GM19372 (cell line): ENCODE measurements around the gene CHD9NB.
A peak's percentile ranks its signal among the peaks of the same experiment; 100 is the strongest.

Experiments used
- ATAC-seq: cut with Tn5 transposase; IDR thresholded peaks from one replicate; pipeline ENCODE4 v1.9.1; 2021; ENCODE audit warnings: mild to moderate bottlenecking, low read depth, moderate library complexity; ENCODE audit not compliant: unreplicated experiment

The CHD9NB gene

DNA sequence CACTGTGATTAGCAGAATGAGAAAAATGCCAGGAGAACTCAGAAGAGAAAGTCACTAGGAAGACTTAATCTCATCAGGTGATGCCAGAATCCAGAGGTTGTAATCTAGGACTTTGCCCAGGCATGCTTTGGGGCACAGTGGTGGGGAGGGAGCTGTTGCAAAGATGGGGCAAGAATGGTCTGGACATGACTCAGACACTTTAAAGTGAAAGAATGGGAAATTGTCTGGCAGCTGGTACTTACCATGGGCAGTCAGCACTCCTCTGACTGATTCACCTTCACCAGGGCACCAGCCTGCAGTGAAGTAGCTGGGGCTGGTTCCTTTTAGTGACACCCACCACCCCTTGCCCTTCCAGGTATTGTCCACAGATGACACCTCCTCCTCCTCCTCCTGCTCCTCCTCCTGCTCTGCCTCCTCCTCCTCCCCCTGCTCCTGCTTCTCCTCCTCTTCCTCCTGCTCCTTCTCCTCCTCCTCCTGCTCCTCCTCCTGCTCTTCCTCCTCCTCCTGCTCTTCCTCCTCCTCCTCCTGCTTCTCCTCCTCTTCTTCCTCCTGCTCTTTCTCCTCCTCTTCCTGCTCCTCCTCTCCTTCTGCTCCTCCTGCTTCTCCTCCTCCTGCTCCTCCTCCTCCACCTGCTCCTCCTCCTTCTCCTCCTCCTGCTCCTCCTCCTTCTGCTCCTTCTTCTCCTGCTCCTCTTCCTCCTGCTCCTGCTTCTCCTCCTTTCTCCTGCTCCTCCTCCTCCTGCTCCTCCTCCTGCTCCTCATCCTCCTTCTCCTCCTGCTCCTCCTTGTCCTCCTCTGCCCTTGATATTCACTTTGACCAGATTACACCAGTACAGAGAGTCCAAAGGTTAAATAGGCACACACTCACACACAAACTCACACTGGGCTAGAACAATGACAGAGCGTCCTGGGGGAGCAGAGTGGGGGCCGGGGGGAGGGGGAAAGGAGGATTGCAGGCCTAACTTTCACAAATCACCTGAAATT, at the start of gene CHD9NB:
TSS of gene CHD9NB (minus strand) at position 379 of the 983 bp plus-strand sequence. CDS start 8,739 bp downstream, outside the sequence.
- ATAC-seq: no peak

GRCh38 chr16:53100889-53101288, 48.2 kb upstream of the CHD9NB start:
- ATAC-seq: no peak

DNA sequence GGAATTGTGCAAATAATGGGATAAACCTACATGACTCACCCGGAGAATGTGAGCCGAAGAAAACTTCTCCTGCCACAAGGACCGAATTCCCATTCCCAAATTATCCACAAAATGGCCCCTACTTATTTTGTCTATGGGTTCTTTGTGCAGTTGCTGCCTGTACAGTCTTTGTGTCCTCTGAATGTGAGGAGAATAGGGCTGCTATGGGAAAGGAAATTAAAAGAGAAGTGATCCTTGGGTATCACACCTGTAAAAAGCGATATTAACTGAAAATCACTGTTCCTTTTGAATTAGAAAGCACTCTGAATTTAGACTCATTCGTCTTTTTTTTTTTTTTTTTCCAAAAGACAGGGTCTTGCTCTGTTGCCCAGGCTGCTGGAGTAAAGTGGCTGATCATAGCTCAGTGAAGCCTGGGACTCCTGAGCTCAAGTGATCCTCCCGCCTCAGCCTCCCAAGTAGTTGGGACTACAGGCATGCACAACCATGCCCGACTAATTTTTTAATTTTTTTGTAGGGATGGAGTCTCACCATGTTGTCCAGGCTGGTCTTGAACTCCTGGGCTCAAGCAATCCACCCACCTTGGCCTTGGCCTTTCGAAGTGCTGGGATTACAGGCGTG, 47.5 kb upstream of the CHD9NB start:
- ATAC-seq: no peak

DNA sequence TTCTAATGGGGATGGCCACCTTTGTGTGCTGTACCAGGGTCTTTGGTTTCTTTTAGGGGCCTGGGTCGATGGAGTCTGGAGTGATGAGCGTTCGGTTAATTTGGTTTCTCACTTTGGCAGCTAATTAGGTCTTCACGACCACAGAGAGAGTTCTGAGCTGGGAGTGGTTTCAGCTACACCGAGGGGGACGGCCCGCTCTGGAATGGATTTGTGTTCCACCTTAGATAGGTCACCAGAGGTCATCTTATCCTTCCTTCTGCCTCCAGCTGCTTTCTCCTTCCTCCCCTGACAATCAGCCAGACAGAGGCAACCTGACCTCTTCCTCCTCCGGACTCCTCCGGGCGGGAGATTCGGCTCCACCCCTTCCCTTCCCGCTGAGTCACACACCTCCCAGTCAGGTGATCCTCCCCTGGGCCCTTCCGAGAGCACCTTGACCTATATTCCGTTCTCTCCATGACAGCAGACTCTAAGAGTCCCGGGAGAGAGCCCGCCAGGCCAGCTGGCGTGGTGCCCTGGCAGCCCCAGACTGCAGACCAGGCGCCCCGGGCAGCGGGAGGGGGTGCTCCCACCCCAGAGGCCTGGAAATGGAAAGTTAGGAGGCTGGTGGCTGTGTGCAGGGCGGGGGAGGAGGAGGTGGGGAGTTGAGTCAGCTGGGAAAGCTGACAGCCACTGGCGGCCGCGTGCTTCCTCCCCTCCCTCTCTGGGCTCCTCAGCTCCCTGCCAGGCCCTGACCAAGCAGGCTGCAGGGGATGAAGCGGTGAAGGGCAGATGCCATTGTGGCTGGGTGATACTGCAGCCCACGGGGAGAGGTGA, 46.8 kb upstream of the CHD9NB start:
- peak; percentile 43 for ATAC-seq

DNA sequence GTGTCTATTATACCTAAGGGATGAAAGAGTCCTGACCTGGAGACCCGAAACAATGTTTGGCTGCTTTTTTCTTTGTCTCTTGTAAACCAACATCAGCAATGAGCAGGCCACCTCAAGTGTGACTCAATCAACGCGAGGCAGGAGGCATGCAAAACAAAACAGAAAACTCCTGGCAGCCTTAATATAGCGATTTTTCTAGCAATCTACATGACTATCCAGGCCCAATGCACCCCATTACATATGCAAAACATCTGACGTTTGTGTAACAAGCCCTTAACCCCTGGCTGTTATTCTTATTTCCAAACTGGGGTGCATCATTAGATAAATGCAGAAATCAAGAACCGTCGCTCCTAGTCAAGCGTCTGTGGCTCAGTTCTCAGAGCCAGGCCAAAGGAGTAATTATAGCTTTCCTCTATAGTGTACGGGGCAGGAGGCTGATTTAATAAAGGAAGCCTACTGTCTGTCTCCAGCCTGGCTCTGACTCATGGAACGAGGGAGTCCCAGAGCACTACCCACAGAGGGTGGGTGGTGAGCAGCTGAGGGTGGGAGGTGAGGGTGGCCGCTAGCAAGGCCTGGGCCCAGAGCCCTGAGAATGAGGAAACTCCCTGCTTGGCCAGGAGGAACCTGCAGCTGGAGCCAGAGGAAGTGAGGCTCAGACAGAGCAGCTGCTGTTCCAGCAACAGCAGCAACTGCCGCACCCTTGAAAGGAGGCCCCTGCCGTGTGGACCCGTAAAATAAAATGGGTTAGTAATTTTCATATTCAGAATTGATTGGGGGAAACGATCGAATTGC, 46.0 kb upstream of the CHD9NB start:
- ATAC-seq: peak; percentile 54

DNA sequence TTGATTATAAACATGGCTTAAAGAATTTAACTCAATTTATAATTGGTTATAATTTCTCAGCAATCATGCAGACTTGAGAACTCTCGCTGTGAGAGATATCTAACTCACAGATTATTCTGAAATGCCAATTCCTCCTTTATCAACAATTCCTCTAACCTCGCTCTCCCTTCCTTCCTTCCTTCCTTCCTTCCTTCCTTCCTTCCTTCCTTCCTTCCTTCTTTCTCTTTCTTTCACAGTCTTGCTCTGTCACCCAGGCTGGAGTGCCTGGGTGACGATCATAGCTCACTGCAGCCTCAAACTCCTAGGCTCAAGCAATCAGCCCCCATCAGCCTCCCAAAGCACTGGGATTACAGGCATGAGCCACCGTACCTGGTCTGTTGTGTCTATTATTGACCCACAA, 44.5 kb upstream of the CHD9NB start:
- ATAC-seq: no peak

DNA sequence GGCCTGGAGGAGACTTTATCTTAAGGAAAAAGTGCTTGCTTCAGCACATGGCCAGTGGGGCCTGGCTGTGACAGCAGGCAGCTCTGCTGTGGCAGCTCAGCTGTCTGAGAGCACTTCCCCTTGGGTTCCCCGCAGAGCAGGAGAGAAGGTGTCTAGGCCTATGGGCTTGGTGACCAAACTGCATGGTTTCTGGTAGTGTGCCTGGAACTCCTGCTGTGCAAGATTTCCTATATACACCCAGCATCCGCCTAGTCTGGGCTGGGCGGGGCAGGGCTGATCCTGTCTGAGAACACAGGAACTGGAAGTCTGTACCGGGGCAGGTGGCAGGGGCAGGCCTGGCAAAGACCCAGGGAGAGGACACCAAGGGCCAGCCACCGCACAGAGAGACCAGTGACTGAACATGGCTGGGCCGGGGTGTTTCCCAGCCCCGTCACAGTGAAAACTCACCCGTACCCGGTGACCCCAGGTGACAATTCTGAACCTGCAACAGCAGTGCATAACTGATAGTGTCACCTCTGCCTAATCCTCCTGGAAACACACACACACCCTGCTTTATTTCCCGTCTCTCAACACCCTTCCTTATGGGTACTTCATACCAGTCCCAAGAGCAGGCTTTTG, 41.4 kb upstream of the CHD9NB start:
- peak; percentile 48 for ATAC-seq

GRCh38 chr16:53093162-53093744, 40.6 kb upstream of the CHD9NB start:
- no peak for ATAC-seq

GRCh38 chr16:53092284-53092683, 39.6 kb upstream of the CHD9NB start:
- ATAC-seq: no peak

- ATAC-seq: peak; percentile 41
Observed at GRCh38 chr16:53091466-53092211, 38.9 kb upstream of the CHD9NB start.

DNA sequence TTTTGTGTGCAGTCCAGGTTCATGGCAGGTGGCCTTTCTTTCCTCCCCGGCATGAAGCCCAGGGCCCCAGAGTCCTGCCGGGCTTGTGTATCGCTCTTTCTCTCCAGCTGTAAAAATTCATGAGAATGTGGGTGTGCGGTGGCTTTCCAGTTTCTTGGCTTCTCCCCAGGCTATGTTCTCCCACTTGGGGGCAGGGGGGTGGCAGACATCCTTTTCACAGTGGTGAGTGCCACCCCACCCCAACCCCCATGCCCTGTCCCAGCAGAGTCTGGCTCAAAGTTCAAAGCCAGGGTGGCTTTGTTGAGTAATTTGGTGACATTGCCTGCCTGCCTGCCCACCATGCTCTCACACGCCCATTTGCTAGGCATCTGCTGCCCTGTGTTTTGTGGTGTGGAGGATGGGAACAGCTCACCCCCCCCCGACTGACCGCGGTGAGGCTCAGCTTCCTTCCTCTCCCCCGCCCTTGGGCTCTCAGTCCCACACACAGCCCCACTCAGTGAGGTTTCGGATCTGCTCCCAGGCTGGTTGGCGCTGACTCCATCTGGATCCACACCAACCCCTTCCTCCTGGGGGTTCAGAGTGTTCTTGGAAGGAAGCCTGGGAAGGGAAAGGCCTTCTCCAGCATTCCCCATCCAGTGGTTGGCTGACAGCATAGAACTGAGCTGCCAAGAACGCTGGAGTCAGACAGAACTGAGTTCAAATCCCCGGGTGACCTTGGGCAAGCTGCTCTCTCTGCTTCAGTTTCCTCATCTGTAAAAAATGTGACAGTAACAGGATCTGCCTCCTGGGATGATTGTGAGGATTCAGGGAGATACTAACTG, 38.1 kb upstream of the CHD9NB start:
- ATAC-seq: peak; percentile 51

- no peak for ATAC-seq
Observed at GRCh38 chr16:53090286-53090590, 37.5 kb upstream of the CHD9NB start.

GRCh38 chr16:53089434-53090285, 37.0 kb upstream of the CHD9NB start:
- no peak for ATAC-seq

DNA sequence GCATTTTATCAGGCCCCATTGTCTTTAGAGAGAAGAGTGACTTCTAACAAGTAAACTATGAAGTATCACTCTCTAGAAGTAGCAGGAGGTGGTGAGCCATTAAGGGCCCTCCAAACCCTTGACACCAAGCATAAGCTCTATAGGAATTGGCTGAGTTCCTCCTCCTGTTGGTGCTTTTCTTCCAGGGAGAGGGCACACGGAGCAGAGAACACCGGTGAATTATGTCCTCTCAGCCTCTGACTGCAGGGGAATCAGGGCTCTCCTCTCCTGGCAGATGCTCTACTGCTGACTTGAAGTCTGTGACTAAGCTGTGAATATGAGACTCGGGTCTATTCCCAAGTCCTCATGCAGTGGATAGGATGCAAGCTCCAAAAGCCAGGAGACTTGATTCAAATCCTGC, 34.4 kb upstream of the CHD9NB start:
- no peak for ATAC-seq

- ATAC-seq: no peak
Observed at GRCh38 chr16:53085931-53086421, 33.3 kb upstream of the CHD9NB start.

DNA sequence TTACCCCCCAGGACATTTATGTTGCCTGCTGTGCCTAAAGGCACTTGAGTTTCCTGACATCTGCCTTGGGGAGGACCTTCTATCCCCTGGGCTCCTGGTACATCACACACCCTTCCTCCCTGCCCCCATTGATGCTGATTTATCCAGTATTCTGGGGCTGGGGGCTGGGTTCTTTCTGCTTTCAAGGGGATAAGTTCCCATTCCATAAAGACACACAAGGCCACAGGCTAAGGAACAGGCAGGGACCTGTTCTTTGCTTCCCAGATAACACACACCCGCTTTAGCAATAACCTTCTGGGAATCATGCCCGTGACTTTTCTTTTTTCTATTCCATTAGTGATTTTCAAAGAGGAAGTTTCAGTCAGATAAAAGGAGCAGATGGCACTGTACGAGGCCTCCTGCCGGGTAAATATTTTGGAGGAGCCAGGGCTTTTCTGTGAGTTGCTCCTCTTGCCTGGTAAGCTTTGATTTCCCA, 32.7 kb upstream of the CHD9NB start:
- no peak for ATAC-seq
